IPS DF 6.9 (cell line): ENCODE measurements around the gene TCEAL4.

Experiments used
- DNase-seq: peaks from one replicate; pipeline ENCODE4 v3.0.0-alpha.2; 2013; ENCODE audit warnings: low read depth, low spot score
- H3K27ac ChIP-seq: one replicate; pipeline ENCODE4 v1.5.1; 2013; ENCODE audit warnings: low read length, control low read depth
- H3K27me3 ChIP-seq: 2 replicates; pipeline ENCODE4 v1.6.1; 2013; ENCODE audit warnings: mild to moderate bottlenecking, low read length; ENCODE audit not compliant: control insufficient read depth, insufficient read depth
- H3K36me3 ChIP-seq: 2 replicates; pipeline ENCODE4 v1.6.1; 2013; ENCODE audit warnings: low read length; ENCODE audit not compliant: control insufficient read depth, insufficient read depth
- H3K4me1 ChIP-seq: 2 replicates; pipeline ENCODE4 v1.6.1; 2013; ENCODE audit warnings: low read length; ENCODE audit not compliant: control insufficient read depth, insufficient read depth
- H3K4me3 ChIP-seq: 2 replicates; pipeline ENCODE4 v1.5.1; 2013; ENCODE audit warnings: mild to moderate bottlenecking, low read length
- H3K9me3 ChIP-seq: 2 replicates; pipeline ENCODE4 v1.6.1; 2013; ENCODE audit warnings: low read length, inconsistent platforms; ENCODE audit not compliant: control insufficient read depth, insufficient read depth
- WGBS: extraction: QIAGEN DNeasy Blood & Tissue Kit; methylation state at CpG from one replicate; pipeline ENCODE4 v1.1.7; 2013; ENCODE audit warnings: mixed read lengths, missing lambda C conversion rate; ENCODE audit not compliant: insufficient read length, insufficient coverage; 5-methylcytosine and 5-hydroxymethylcytosine counted together

TCEAL4 gene

DNA sequence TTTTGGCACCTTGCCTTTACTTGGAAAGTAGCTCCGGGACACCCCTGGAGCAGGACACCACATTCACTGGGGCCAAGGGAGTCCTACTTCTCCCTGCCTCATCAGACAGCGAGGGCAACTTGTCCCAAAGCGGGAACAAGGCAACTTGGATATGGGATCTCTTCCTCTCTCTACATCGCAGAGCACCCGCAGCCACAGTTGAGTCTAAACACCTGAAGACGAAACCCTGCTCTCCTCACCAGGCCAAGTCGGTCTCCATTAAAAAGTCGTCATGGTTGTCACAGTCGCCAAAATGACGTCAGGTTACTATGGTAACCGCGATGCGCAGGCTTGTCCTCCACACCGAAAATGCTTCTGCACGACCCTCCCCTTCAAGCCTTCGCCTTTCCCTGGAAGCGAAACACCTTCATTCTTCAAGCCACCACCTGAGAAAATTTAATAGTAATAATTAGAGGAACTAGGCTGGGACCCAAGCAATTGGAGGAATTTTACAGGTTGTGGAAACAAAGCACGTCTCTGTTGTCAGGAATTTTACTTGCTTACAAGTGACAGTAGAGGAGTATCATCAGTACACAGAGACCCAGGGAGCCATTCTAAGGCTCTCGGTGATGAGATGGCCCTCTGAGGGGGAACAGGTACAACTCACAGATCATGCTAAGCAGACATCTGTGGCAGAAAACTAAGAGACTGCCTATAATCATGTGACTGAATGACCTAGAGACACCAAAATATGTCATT lies 30.5 kb upstream of the TCEAL4 start:
- WGBS: no CpG with 5 or more reads among the region's 19 CpGs
- Histone ChIP-seq H3K4me1 (no peaks in the 10 kb centered on the region), H3K36me3 (no peaks in the 10 kb centered on the region), H3K27me3 (no peaks in the 10 kb centered on the region), H3K9me3 (no peaks in the 10 kb centered on the region), H3K27ac (no peak overlapping the region), H3K4me3 (peak overlapping the region; percentile 85; the same call in 1 of the 2 replicates)
- DNase-seq: peak; percentile 50

DNA sequence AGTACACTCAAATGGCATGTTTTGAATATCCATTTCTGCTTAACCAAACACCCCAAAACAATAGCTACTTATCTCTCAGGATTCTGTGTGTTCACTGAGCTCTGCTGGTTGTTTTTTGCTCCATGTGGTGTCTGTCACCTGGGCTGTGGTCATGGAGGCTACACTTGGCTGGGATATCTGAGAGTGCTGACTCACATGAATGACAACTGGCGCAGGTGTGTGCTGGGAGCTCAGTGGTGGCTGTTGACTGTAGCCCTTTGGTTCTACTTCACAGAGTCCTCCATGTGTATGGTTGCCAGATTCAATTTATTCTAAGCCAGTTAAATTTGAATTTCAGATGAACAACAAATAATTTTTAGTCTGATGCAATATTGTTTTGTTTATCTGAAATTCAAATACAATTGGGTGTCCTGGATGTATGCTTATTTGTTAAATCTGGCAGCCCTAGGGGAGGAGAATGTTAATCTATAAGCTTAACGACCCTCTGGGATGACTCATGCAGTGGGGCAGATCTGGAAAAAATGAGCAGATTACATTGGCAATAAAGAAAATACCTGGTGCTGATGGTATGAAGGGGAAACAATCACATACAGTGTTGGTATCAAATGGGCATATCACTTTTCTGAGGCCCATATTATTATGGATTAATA lies 28.2 kb upstream of the TCEAL4 start:
- Histone ChIP-seq H3K27ac (no peak overlapping the region), H3K27me3 (no peaks in the 10 kb centered on the region), H3K36me3 (no peaks in the 10 kb centered on the region), H3K9me3 (no peaks in the 10 kb centered on the region), H3K4me1 (no peaks in the 10 kb centered on the region), H3K4me3 (no peak overlapping the region)
- DNase-seq: no peak
- no CpG with 5 or more reads among the region's 2 CpGs for WGBS

DNA sequence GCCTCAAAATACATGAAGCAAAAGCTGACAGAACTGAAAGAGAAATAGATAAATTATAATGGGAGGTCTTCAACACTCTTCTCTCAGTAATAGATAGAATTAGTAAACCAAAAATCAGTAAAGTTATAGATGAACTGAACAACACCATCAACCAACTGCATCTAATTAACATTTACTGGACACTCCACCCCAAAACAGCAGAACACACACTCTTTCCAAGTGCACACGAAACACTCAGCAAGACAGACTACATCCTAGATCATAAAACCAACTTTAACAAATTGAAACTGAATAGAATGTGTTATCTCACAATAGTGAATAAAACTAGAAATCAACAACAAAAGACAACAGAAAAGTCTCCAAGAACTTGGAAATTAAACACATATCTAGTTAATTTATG lies 25.1 kb upstream of the TCEAL4 start:
- Histone ChIP-seq H3K4me3 (no peak overlapping the region), H3K4me1 (no peaks in the 10 kb centered on the region), H3K9me3 (no peaks in the 10 kb centered on the region), H3K27me3 (no peaks in the 10 kb centered on the region), H3K36me3 (no peaks in the 10 kb centered on the region), H3K27ac (no peak overlapping the region)
- no peak for DNase-seq
- WGBS: no CpG with 5 or more reads among the region's 1 CpG

DNA sequence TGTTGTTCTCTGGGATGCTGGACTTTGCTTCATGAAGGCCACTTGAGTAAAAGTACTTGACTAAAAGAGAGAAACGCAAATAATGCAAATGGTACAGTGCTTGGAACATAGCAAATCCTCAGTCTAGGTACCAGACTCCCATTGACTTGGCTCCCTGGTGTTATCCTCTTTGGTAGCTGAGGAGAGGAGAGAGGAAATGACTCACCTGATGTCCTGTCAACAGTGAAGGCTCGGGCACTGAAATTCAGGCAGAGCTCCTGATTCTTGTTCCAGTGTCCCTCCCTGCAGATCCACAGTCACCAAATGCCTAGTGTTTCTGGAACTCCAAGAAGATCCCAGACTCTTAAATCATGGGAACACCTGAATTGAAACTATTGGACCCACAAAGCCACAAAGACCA lies 22.5 kb upstream of the TCEAL4 start:
- Histone ChIP-seq H3K27ac (no peak overlapping the region), H3K27me3 (no peaks in the 10 kb centered on the region), H3K4me1 (no peaks in the 10 kb centered on the region), H3K36me3 (no peaks in the 10 kb centered on the region), H3K4me3 (no peak overlapping the region), H3K9me3 (no peaks in the 10 kb centered on the region)
- no peak for DNase-seq
- WGBS: no CpG with 5 or more reads among the region's 2 CpGs

DNA sequence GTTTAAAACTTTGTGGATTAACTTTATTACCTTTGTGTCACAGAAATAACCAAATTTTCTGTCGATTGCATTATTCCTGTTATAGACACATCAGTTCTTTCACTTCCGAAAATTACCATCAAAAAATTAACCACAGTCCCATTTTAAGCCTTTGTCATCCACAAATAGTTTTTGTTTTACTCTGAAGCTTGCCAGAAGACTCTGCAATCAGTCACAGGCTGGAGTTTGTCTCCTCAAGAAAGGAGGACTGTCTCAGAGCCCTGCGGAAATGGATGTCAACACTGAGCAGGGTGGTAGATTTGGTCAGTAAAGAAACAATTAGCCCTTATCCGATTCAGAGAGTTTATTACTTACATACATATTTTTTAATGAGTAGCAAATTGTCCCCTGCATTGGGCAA lies 20.1 kb upstream of the TCEAL4 start:
- Histone ChIP-seq H3K27me3 (no peaks in the 10 kb centered on the region), H3K27ac (no peak overlapping the region), H3K4me3 (no peak overlapping the region), H3K9me3 (no peaks in the 10 kb centered on the region), H3K36me3 (no peaks in the 10 kb centered on the region), H3K4me1 (no peaks in the 10 kb centered on the region)
- no peak for DNase-seq
- 100% methylated on average over 1 of the region's 4 CpGs for WGBS

DNA sequence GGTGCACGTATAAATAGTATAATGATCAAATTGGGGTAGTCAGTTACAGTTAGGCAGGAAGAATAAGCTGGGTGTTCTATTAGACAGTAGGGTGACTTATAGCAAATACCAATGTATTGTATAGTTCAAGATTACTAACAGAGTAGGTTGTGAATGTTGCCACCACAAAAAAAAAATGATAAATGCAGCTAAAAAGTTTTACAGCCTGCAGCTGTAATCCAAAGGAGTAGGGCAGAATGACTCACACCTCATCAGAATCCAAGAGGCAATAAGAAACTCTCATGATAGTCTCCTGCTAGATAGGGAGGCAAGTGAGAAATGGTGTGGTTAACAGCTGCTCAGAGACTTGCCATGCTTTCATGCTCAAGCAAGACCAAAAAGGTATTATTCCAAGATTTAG lies 19.6 kb upstream of the TCEAL4 start:
- WGBS: no CpG with 5 or more reads among the region's 1 CpG
- no peaks in the 10 kb centered on the region for H3K27me3 ChIP-seq
- H3K4me3 ChIP-seq: no peak overlapping the region
- DNase-seq: no peak
- H3K9me3 ChIP-seq: no peaks in the 10 kb centered on the region
- H3K4me1 ChIP-seq: no peaks in the 10 kb centered on the region
- no peaks in the 10 kb centered on the region for H3K36me3 ChIP-seq
- no peak overlapping the region for H3K27ac ChIP-seq

DNA sequence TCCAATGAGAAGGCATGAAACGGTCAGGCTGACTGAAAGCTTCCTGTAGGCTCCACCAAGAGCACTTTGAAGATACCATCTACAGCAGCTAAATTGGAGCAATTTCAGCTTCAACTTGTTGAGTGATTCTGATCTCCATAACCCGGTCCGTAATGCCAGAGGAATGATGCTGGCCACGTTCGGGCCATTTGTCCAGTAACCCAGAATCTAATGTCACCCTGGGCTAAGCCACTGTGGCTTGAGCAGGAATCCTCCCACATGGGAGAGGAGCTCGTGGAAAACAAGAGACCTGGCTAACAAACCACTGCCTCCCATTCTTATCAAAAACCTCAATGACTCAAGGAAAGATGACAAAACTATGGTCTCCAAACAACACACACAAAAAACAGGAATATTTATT lies 14.2 kb upstream of the TCEAL4 start:
- H3K27ac ChIP-seq: no peak overlapping the region
- no peaks in the 10 kb centered on the region for H3K9me3 ChIP-seq
- no CpG with 5 or more reads among the region's 6 CpGs for WGBS
- no peaks in the 10 kb centered on the region for H3K36me3 ChIP-seq
- no peaks in the 10 kb centered on the region for H3K27me3 ChIP-seq
- no peak for DNase-seq
- H3K4me3 ChIP-seq: no peak overlapping the region
- no peaks in the 10 kb centered on the region for H3K4me1 ChIP-seq

DNA sequence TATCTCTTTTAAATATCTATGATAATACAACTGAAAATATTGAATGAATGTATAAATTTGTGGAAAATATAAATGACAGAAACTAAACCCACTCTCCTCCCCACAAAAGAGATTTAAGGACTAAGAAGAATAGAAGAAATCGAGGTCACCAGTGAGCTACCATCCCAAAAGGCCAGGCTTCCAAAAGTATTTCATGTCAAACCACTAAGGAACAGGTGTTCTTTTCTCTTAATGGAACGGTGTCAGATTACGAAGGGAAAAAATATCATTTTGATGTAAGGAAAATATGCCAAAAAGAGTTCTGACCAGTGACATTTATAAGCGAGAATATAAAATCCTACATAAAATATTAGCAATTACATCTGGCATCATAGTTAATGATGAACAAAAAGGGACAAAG lies 13.6 kb upstream of the TCEAL4 start:
- Histone ChIP-seq H3K27me3 (no peaks in the 10 kb centered on the region), H3K4me1 (no peaks in the 10 kb centered on the region), H3K4me3 (no peak overlapping the region), H3K9me3 (no peaks in the 10 kb centered on the region), H3K27ac (no peak overlapping the region), H3K36me3 (no peaks in the 10 kb centered on the region)
- no peak for DNase-seq
- no CpG with 5 or more reads among the region's 4 CpGs for WGBS

DNA sequence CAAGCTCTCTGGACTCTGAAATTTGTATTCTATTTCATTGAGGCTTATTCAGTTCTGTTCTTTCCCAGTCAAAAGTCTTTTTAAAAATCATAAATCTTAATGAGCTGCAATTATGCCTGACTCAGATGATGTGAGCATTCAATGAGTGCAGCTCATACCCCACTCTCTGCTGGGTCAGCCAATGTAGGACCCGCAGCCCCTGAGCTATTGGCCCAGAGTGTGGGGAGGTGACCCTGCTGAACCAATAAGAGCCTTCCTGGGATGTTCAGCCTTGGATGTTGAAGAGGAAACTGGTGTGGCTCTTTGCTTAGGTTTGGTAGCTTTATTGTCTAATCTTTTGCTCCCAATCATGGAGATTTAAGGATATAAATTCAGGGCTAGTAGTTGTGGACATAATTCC lies 12.1 kb upstream of the TCEAL4 start:
- DNase-seq: no peak
- WGBS: no CpG with 5 or more reads among the region's 1 CpG
- no peaks in the 10 kb centered on the region for H3K36me3 ChIP-seq

DNA sequence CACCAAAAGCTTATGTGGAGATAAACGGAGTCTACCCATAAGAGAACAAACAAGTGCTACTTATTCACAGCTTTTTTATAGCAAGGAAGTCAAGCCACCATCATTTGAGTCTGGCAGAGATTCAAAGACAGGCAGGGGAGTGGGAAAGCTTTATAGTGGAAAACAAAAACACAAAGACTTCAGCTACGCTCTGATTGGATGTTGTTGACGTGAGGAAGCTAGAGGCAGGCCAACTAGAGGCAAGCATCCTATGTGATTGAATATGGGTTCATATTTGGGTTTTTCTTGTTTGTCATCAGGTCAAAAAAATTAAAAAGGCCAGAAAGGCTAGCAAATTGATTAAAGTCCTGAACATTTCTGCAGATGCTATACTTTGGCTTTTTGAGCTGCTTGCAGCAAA lies 719 bp upstream of the TCEAL4 start:
- H3K9me3 ChIP-seq: no peaks in the 10 kb centered on the region
- no peaks in the 10 kb centered on the region for H3K27me3 ChIP-seq
- DNase-seq: no peak
- H3K4me1 ChIP-seq: no peaks in the 10 kb centered on the region
- H3K36me3 ChIP-seq: no peaks in the 10 kb centered on the region; the same call in 1 of the 2 replicates
- H3K4me3 ChIP-seq: no peak overlapping the region
- no CpG with 5 or more reads among the region's 3 CpGs for WGBS
- no peak overlapping the region for H3K27ac ChIP-seq

More for the DNA sequence above, 12.1 kb upstream of the TCEAL4 start:
- no peak overlapping the region for H3K27ac ChIP-seq
- H3K9me3 ChIP-seq: no peaks in the 10 kb centered on the region
- no peaks in the 10 kb centered on the region for H3K27me3 ChIP-seq
- H3K4me1 ChIP-seq: no peaks in the 10 kb centered on the region
- no peak overlapping the region for H3K4me3 ChIP-seq

DNA sequence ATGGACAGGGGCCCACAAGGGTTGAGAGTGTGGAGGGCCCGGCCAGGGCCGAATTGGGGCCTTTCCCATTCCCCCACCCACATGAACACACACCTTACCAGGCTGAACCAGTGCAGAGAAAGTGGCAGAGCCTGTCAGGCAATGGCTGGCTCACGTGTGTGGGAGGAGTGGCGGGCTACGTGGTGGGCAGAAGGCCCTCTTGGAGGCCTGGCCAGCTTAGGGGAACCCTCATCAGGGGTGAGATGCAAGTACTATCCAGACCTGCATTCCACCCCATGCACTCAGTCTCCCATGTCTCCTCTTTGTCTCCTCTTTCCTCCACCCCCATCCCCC lies 965 bp downstream of the TCEAL4 start:
- peak overlapping the region; percentile 93; the same call in 1 of the 2 replicates for H3K4me3 ChIP-seq
- H3K27me3 ChIP-seq: no peaks in the 10 kb centered on the region
- no peak for DNase-seq
- no peaks in the 10 kb centered on the region; the same call in 1 of the 2 replicates for H3K36me3 ChIP-seq
- no peaks in the 10 kb centered on the region for H3K4me1 ChIP-seq
- H3K27ac ChIP-seq: no peak overlapping the region
- H3K9me3 ChIP-seq: no peaks in the 10 kb centered on the region
- WGBS: no CpG with 5 or more reads among the region's 5 CpGs
